ENCODE data around the gene ARHGAP24. TPM values are rescaled to one million over a fixed set of nuclear protein-coding genes. Genes with fewer than 3 reads are reported as not detected.

Gene ARHGAP24
- total RNA-seq, 4 donors from 2014 or later = 12.1 to 60.8 (median 18.9) TPM

- Histone ChIP-seq H3K4me1 (no peaks in the 10 kb centered on the region), H3K27me3 (no peaks in the 10 kb centered on the region), H3K27ac (no peak overlapping the region), H3K4me3 (no peak overlapping the region), H3K36me3 (no peaks in the 10 kb centered on the region), H3K9me3 (no peaks in the 10 kb centered on the region)
- TF ChIP-seq POLR2A (IDR thresholded peaks at IDR 0.05) (no peak), CTCF (IDR thresholded peaks at IDR 0.05) (no peak)
- DNase-seq = no peak
- intact Hi-C loops (cut with DNase I; ENCODE audit: low total_unique reads) = no loop called here
These were observed 128.7 kb downstream of the ARHGAP24 start for GRCh38 chr4:85603437-85604336.

GRCh38 chr4:85606505-85606904 lies 131.6 kb downstream of the ARHGAP24 start:
- Histone ChIP-seq H3K27me3 (no peaks in the 10 kb centered on the region), H3K4me3 (no peak overlapping the region), H3K36me3 (no peaks in the 10 kb centered on the region), H3K4me1 (no peaks in the 10 kb centered on the region), H3K9me3 (no peaks in the 10 kb centered on the region), H3K27ac (no peak overlapping the region)
- intact Hi-C loops (cut with DNase I; ENCODE audit: low total_unique reads) = no loop called here
- no peak for DNase-seq
- TF ChIP-seq CTCF (IDR thresholded peaks at IDR 0.05) (no peak), POLR2A (IDR thresholded peaks at IDR 0.05) (no peak)

GRCh38 chr4:85607624-85608023 lies 132.7 kb downstream of the ARHGAP24 start:
- Histone ChIP-seq H3K4me3 (no peak overlapping the region), H3K27ac (no peak overlapping the region), H3K27me3 (no peaks in the 10 kb centered on the region), H3K9me3 (no peaks in the 10 kb centered on the region), H3K4me1 (no peaks in the 10 kb centered on the region), H3K36me3 (no peaks in the 10 kb centered on the region)
- TF ChIP-seq POLR2A (IDR thresholded peaks at IDR 0.05) (no peak), CTCF (IDR thresholded peaks at IDR 0.05) (no peak)
- intact Hi-C loops (cut with DNase I; ENCODE audit: low total_unique reads) = no loop called here
- no peak for DNase-seq

GRCh38 chr4:85610450-85610849 lies 135.5 kb downstream of the ARHGAP24 start:
- Histone ChIP-seq H3K9me3 (no peaks in the 10 kb centered on the region), H3K4me3 (no peak overlapping the region), H3K27me3 (no peaks in the 10 kb centered on the region), H3K4me1 (no peaks in the 10 kb centered on the region), H3K36me3 (no peaks in the 10 kb centered on the region), H3K27ac (no peak overlapping the region)
- no peak for DNase-seq
- TF ChIP-seq POLR2A (IDR thresholded peaks at IDR 0.05) (no peak), CTCF (IDR thresholded peaks at IDR 0.05) (no peak)
- intact Hi-C loops (cut with DNase I; ENCODE audit: low total_unique reads) = no loop called here

- intact Hi-C loops (cut with DNase I; ENCODE audit: low total_unique reads) = no loop called here
- H3K9me3 ChIP-seq = no peaks in the 10 kb centered on the region
- no peaks in the 10 kb centered on the region for H3K36me3 ChIP-seq
- H3K4me1 ChIP-seq = no peaks in the 10 kb centered on the region
- no peaks in the 10 kb centered on the region for H3K27me3 ChIP-seq
- H3K4me3 ChIP-seq = no peak overlapping the region
- no peak for DNase-seq
- TF ChIP-seq CTCF (IDR thresholded peaks at IDR 0.05) (no peak), POLR2A (IDR thresholded peaks at IDR 0.05) (no peak)
- no peak overlapping the region for H3K27ac ChIP-seq
These were observed 136.7 kb downstream of the ARHGAP24 start for GRCh38 chr4:85611661-85612060.
